ENCODE data around the gene DEAF1.

Gene DEAF1

DNA sequence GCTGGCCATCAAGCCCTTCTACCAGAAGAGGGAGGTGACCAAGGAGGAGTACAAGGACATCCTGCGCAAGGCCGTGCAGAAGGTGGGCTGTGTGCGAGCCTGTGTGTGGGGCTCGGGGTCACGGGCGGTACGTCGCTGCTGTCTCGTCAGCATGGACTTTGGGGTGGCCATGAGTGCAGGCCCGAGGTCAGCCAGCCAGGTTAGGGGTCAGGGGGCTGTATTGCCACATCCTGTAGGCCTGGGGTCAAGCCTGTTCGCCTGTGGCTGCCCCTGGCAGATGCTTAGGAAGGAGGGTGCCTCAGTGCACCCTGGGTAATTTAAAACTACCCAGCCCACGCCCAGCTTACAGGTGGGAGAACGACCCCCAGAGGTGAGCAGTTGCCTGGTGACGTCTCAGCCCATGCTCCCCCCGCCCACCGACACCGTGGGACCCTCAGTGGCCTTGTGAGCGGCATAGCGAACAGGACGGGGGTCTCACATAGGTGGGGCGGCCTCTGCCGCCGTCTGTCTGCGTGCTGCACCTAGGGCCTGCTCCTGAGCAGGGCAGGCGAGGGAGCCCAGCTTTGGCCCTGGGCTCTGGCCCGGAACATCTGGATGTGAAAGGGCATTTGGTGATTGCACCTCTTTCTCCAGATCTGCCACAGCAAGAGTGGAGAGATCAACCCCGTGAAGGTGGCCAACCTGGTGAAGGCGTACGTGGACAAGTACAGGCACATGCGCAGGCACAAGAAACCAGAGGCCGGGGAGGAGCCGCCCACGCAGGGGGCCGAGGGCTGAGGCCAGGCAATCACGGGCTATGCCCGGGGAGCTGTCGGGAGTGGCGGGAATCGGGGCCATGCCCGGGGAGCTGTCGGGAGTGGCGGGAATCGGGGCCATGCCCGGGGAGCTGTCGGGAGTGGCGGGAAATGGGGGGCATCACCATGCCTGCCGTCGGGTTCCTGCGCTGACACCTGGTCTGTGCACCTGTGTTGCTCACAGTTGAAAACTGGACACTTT, 83.7 kb downstream of the DEAF1 start:
- TF ChIP-seq, protein P1, sequence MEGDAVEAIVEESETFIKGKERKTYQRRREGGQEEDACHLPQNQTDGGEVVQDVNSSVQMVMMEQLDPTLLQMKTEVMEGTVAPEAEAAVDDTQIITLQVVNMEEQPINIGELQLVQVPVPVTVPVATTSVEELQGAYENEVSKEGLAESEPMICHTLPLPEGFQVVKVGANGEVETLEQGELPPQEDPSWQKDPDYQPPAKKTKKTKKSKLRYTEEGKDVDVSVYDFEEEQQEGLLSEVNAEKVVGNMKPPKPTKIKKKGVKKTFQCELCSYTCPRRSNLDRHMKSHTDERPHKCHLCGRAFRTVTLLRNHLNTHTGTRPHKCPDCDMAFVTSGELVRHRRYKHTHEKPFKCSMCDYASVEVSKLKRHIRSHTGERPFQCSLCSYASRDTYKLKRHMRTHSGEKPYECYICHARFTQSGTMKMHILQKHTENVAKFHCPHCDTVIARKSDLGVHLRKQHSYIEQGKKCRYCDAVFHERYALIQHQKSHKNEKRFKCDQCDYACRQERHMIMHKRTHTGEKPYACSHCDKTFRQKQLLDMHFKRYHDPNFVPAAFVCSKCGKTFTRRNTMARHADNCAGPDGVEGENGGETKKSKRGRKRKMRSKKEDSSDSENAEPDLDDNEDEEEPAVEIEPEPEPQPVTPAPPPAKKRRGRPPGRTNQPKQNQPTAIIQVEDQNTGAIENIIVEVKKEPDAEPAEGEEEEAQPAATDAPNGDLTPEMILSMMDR (IDR thresholded peaks at IDR 0.05; ENCODE audit: low read depth, low read length, missing control alignments), result no peak
- no peak for DNase-seq (ENCODE audit: low read depth)
- H3K4me3 ChIP-seq (ENCODE audit: low read depth, low read length), result no peak overlapping the region

DNA sequence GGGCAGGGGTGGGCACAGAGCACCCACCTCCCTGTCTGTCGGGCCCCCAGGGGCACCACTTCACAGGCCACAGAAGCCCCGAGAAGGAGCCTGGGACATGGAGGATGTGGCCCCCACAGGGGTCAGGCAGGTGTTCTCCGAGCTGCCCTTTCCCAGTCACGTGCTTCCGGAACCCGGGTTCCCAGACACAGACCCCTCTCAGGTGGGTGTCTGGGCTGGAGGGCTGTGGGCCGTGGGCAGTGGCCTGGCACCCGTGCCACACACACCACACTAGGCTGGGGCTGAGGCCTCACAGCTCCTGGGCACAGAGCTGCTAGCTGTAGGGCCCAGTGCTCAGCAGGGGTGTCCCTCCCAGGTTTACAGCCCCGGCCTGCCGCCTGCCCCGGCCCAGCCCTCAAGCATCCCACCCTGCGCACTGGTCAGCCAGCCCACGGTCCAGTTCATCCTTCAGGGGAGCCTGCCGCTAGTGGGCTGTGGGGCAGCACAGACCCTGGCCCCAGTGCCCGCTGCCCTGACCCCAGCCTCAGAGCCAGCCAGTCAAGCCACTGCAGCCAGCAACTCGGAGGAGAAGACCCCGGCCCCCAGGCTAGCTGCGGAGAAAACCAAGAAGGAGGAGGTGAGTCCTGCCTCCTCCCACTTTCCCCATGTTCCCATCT, 84.7 kb downstream of the DEAF1 start:
- TF ChIP-seq, protein P1 (IDR thresholded peaks at IDR 0.05; ENCODE audit: low read depth, low read length, missing control alignments), result no peak
- DNase-seq (ENCODE audit: low read depth), result no peak

DNA sequence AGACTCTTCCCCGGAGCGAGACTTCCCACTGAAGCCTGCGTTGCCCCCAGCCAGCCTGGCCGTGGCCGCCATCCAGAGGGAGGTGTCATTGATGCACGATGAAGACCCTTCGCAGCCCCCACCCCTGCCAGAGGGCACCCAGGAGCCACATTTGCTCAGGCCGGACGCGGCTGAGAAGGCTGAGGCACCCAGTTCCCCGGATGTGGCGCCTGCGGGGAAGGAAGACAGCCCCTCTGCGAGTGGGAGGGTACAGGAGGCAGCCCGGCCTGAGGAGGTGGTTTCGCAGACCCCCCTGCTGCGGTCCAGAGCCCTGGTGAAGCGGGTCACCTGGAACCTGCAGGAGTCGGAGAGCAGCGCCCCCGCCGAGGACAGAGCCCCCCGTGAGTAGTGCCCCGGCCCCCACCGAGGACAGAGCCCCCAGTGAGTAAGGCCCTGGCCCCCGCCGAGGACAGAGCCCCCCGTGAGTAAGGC, 85.6 kb downstream of the DEAF1 start:
- H3K4me3 ChIP-seq (ENCODE audit: low read depth, low read length), result no peak overlapping the region
- DNase-seq (ENCODE audit: low read depth), result no peak
- TF ChIP-seq, protein P1 (IDR thresholded peaks at IDR 0.05; ENCODE audit: low read depth, low read length, missing control alignments), result no peak

More for the DNA sequence above, 84.7 kb downstream of the DEAF1 start:
- H3K4me3 ChIP-seq (ENCODE audit: low read depth, low read length), result no peak overlapping the region

DNA sequence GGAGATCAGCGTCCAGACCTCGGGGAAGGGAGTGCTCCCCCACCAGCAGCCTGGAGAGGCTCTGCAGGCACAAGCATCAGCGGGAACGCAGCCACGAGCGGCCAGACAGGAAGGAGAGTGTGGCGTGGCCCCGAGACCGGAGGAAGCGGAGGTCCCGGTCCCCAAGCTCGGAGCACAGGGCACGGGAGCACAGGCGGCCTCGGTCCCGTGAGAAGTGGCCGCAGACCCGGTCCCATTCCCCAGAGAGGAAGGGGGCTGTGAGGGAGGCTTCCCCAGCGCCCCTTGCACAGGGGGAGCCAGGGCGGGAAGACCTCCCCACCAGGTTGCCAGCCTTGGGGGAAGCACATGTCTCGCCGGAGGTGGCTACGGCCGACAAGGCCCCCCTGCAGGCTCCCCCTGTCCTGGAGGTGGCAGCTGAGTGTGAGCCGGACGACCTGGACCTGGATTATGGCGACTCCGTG, 86.2 kb downstream of the DEAF1 start:
- TF ChIP-seq, protein P1 (IDR thresholded peaks at IDR 0.05; ENCODE audit: low read depth, low read length, missing control alignments), result no peak
- no peak overlapping the region for H3K4me3 ChIP-seq (ENCODE audit: low read depth, low read length)

DNA sequence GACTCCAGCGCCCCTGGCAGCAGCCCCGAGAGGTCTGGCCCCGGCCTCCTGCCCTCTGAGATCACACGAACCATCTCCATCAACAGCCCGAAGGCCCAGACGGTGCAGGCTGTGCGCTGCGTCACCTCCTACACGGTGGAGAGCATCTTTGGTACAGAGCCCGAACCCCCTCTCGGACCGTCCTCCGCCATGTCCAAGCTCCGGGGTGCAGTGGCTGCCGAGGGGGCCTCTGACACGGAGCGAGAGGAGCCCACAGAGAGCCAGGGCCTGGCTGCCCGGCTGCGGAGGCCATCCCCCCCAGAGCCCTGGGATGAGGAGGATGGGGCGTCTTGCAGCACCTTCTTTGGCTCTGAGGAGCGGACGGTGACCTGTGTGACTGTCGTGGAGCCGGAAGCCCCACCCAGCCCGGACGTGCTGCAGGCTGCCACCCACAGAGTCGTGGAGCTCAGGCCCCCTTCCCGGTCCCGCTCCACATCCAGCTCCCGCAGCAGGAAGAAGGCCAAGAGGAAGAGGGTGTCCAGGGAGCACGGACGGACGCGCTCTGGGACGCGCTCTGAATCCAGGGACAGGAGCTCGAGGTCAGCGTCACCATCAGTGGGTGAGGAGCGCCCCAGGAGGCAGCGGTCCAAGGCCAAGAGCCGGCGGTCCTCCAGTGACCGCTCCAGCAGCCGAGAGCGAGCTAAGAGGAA, 86.9 kb downstream of the DEAF1 start:
- no peak for DNase-seq (ENCODE audit: low read depth)
- no peak overlapping the region for H3K4me3 ChIP-seq (ENCODE audit: low read depth, low read length)
- TF ChIP-seq, protein P1 (IDR thresholded peaks at IDR 0.05; ENCODE audit: low read depth, low read length, missing control alignments), result no peak

More for the DNA sequence above, 86.2 kb downstream of the DEAF1 start:
- DNase-seq (ENCODE audit: low read depth), result no peak

DNA sequence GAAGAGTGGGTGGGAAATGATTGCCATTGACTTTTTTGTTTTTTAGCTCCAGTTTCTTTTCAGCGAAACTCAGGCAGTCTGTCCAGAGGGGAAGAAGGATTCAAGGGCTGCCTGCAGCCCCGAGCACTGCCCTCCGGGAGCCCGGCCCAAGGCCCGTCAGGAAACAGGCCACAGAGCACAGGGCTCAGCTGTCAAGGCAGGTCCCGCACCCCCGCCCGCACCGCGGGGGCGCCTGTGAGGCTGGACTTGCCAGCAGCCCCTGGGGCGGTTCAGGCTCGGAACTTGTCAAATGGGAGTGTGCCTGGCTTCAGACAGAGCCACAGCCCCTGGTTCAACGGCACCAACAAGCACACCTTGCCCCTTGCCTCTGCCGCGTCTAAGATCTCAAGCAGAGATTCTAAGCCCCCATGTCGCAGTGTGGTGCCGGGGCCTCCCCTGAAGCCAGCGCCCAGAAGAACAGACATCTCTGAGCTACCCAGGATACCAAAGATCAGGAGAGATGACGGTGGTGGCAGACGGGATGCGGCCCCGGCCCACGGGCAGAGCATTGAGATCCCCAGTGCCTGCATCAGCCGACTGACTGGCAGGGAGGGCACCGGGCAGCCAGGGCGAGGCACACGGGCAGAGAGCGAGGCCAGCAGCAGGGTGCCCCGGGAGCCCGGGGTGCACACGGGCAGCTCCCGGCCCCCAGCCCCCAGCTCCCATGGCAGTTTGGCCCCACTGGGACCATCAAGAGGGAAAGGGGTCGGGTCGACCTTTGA, 87.8 kb downstream of the DEAF1 start:
- DNase-seq (ENCODE audit: low read depth), result no peak
- TF ChIP-seq, protein P1 (IDR thresholded peaks at IDR 0.05; ENCODE audit: low read depth, low read length, missing control alignments), result no peak
- H3K4me3 ChIP-seq (ENCODE audit: low read depth, low read length), result no peak overlapping the region

All from GM12864 (cell line).